ENCODE data around the gene SH3TC1. TPM values are rescaled to one million over a fixed set of nuclear protein-coding genes. Genes with fewer than 3 reads are reported as not detected.

Gene SH3TC1
- polyA plus RNA-seq, 2 of the 4 experiments (the other 2 are of a cell fraction), result 2.8 to 7.4 TPM

- DNase-seq (ENCODE audit: low read depth in 1 of 2, low spot score in 1 of 2) (no peak), ATAC-seq (no peak), FAIRE-seq (no peak)
- H3K9me3 ChIP-seq, result no peaks in the 10 kb centered on the region
- ChIA-PET CTCF (interaction anchor here (0.9 to 17.2 kb wide), 4 partner anchors 11 to 165 kb away, joined by 3 to 270 read pairs (median 14); no protein-coding TSS in a partner anchor), POLR2A (no interaction called here)
- 81% methylated on average over 17 of the region's 24 CpGs for WGBS (ENCODE audit: missing lambda C conversion rate)
- no peak overlapping the region for H3K4me3 ChIP-seq
- H3K4me2 ChIP-seq, result no peak overlapping the region
- TF ChIP-seq POLR2A (IDR thresholded peaks at IDR 0.05; ENCODE audit: low read length) (no peak), ESRRA (IDR thresholded peaks at IDR 0.05; ENCODE audit: borderline replicate concordance, low read length) (no peak), RCOR1 (IDR thresholded peaks at IDR 0.05; ENCODE audit: low read depth, low read length) (no peak), FOSL2 (IDR thresholded peaks at IDR 0.05) (no peak), FOSL2 (CRISPR knock-in tag; IDR thresholded peaks at IDR 0.05) (no peak), MAFK (IDR thresholded peaks at IDR 0.05; ENCODE audit: partially characterized antibody) (no peak), PBX3 (IDR thresholded peaks at IDR 0.05) (no peak), FOSB (CRISPR knock-in tag; IDR thresholded peaks at IDR 0.05) (no peak)
- TF ChIP-seq, protein P1, sequence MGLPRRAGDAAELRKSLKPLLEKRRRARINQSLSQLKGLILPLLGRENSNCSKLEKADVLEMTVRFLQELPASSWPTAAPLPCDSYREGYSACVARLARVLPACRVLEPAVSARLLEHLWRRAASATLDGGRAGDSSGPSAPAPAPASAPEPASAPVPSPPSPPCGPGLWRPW (IDR thresholded peaks at IDR 0.05), result no peak
- H3K27ac ChIP-seq, result no peak overlapping the region
- peaks cover 12% of the 10 kb centered on the region for H3K4me1 ChIP-seq
Observed at GRCh38 chr4:8236106-8236919, 37.2 kb downstream of the SH3TC1 start.

DNA sequence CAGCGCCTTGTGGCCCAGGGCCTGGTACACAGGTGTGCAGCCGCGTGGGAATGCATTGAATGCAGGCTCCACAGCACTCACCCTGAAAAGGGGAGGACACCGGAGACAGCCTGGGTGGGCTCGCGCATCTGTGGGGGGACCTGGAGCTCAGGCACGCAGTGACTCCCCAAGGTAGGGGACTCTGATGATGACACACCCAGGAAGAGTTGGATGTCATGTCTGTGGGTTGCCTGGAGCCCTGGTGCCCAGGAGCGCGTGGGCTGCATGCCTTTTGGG, 37.8 kb downstream of the SH3TC1 start:
- no peak for DNase-seq (ENCODE audit: low read depth in 1 of 2, low spot score in 1 of 2)
- H3K4me1 ChIP-seq, result peaks cover 12% of the 10 kb centered on the region
- FAIRE-seq, result no peak
- ATAC-seq, result no peak
- H3K27ac ChIP-seq, result no peak overlapping the region
- ChIA-PET POLR2A (no interaction called here), CTCF (interaction anchor here (1.0 to 17.2 kb wide), 4 partner anchors 12 to 165 kb away, joined by 3 to 270 read pairs (median 13); no protein-coding TSS in a partner anchor)
- 89% methylated on average over 3 of the region's 9 CpGs for WGBS (ENCODE audit: missing lambda C conversion rate)
- no peaks in the 10 kb centered on the region for H3K9me3 ChIP-seq
- TF ChIP-seq RAD21 (conservative IDR thresholded peaks at IDR 0.05 in 1 of 2, IDR thresholded peaks at IDR 0.05 in 1 of 2), result no peak
- no peak overlapping the region for H3K4me2 ChIP-seq
- H3K4me3 ChIP-seq, result no peak overlapping the region

DNA sequence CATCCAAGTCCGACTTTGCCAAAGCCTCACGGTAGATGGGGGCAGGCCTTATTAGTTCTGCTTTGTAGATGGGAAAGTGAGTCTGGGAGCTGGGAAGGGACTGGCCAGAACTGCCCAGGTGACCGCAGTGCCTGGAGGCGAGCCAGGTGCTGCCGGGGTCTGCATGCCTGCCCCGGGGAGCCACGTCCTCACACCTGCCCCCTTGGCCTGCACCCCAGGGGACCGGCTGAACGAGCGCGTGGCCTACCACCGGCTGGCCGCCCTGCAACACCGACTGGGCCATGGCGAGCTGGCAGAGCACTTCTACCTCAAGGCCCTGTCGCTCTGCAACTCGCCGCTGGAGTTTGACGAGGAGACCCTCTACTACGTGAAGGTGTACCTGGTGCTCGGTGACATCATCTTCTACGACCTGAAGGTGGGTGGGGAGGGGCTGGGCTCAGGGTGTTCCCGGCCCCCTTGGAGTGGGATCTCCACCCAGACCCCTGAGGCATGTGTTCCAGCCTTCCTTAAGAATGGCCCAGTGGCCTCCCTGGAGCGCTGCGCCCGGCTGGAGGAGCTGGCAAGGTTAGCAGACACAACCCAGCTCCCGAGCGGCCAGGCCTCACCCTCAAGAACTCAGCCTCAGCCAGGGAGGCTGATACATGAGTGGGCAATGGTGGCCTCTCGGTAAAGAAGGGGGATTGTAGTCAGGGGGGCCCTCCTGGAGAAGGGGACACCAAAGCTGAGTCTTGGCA, 38.3 kb downstream of the SH3TC1 start:
- peaks cover 14% of the 10 kb centered on the region for H3K4me1 ChIP-seq
- ATAC-seq, result no peak
- H3K27ac ChIP-seq, result no peak overlapping the region; a peak in 1 of 6 replicates
- no peak for DNase-seq (ENCODE audit: low read depth in 1 of 2, low spot score in 1 of 2)
- no peaks in the 10 kb centered on the region for H3K9me3 ChIP-seq
- TF ChIP-seq RARB (CRISPR knock-in tag; IDR thresholded peaks at IDR 0.05), result no peak
- no peak for TF ChIP-seq ZNF302 (CRISPR knock-in tag; IDR thresholded peaks at IDR 0.05)
- TF ChIP-seq KDM5A (IDR thresholded peaks at IDR 0.05), result no peak
- TF ChIP-seq, protein P2, sequence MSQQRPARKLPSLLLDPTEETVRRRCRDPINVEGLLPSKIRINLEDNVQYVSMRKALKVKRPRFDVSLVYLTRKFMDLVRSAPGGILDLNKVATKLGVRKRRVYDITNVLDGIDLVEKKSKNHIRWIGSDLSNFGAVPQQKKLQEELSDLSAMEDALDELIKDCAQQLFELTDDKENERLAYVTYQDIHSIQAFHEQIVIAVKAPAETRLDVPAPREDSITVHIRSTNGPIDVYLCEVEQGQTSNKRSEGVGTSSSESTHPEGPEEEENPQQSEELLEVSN (IDR thresholded peaks at IDR 0.05; ENCODE audit: borderline replicate concordance, low read depth), result no peak
- TF ChIP-seq HDAC2 (IDR thresholded peaks at IDR 0.05), result no peak
- no peak for TF ChIP-seq NFE2L2 (conservative IDR thresholded peaks at IDR 0.05; ENCODE audit: low read length)
- TF ChIP-seq CBX8 (IDR thresholded peaks at IDR 0.05), result no peak
- no peak for TF ChIP-seq PBX3 (IDR thresholded peaks at IDR 0.05)
- TF ChIP-seq, protein P3, sequence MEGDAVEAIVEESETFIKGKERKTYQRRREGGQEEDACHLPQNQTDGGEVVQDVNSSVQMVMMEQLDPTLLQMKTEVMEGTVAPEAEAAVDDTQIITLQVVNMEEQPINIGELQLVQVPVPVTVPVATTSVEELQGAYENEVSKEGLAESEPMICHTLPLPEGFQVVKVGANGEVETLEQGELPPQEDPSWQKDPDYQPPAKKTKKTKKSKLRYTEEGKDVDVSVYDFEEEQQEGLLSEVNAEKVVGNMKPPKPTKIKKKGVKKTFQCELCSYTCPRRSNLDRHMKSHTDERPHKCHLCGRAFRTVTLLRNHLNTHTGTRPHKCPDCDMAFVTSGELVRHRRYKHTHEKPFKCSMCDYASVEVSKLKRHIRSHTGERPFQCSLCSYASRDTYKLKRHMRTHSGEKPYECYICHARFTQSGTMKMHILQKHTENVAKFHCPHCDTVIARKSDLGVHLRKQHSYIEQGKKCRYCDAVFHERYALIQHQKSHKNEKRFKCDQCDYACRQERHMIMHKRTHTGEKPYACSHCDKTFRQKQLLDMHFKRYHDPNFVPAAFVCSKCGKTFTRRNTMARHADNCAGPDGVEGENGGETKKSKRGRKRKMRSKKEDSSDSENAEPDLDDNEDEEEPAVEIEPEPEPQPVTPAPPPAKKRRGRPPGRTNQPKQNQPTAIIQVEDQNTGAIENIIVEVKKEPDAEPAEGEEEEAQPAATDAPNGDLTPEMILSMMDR (IDR thresholded peaks at IDR 0.05), result no peak
- no peak for TF ChIP-seq POLR2AphosphoS2 (conservative IDR thresholded peaks at IDR 0.05; ENCODE audit: low read length)
- TF ChIP-seq TP53 (CRISPR knock-in tag; IDR thresholded peaks at IDR 0.05), result no peak
- no peak for TF ChIP-seq FOSB (CRISPR knock-in tag; IDR thresholded peaks at IDR 0.05)
- TF ChIP-seq SREBF2 (IDR thresholded peaks at IDR 0.05), result no peak
- TF ChIP-seq PHF8 (IDR thresholded peaks at IDR 0.05; ENCODE audit: borderline replicate concordance, low read depth), result no peak
- no peak for TF ChIP-seq HEYL (CRISPR knock-in tag; IDR thresholded peaks at IDR 0.05)
- no peak for TF ChIP-seq RNF2 (IDR thresholded peaks at IDR 0.05; ENCODE audit: borderline replicate concordance, low read depth)
- ChIA-PET POLR2A (no interaction called here), CTCF (interaction anchor here (0.8 to 17.2 kb wide), 4 partner anchors 16 to 164 kb away, joined by 3 to 270 read pairs (median 14); no protein-coding TSS in a partner anchor)
- 89% methylated on average over 10 of the region's 29 CpGs for WGBS (ENCODE audit: missing lambda C conversion rate)
- no peak for FAIRE-seq
- no peak overlapping the region for H3K4me2 ChIP-seq
- no peak overlapping the region for H3K4me3 ChIP-seq
